SK-N-MC (cell line): Measurements from ENCODE around the gene FKBP4.

Source experiments
- DNase-seq: peaks from one replicate; pipeline ENCODE4 v3.0.0-alpha.2; 2011; ENCODE audit warnings: low read depth, low spot score
- H3K27ac ChIP-seq: fragments of 200-600 bp; sonication (generic); 2 replicates; pipeline ENCODE4 v1.5.1; 2016; ENCODE audit warnings: mixed run types
- H3K36me3 ChIP-seq: fragments of 200-600 bp; sonication (generic); 2 replicates; pipeline ENCODE4 v1.6.1; 2017; ENCODE audit warnings: antibody characterized with exemption, low read length, mixed read lengths; ENCODE audit not compliant: insufficient read depth
- H3K4me3 ChIP-seq: fragments of 200-600 bp; sonication (generic); 2 replicates; pipeline ENCODE4 v1.5.1; 2016
- H3K9ac ChIP-seq: fragments of 200-600 bp; sonication (generic); 2 replicates; pipeline ENCODE4 v1.8.0; 2017; ENCODE audit warnings: mixed run types, mixed read lengths; ENCODE audit not compliant: insufficient read length
- H3K9me3 ChIP-seq: fragments of 200-600 bp; sonication (generic); 2 replicates; pipeline ENCODE4 v1.6.1; 2017; ENCODE audit warnings: low read depth, mild to moderate bottlenecking, antibody characterized with exemption, low read length, moderate library complexity, mixed read lengths
- EZH2 ChIP-seq: fragments of 200-600 bp; sonication (generic); IDR thresholded peaks from one replicate; pipeline ENCODE4 v1.6.1; 2017; ENCODE audit warnings: antibody characterized with exemption
- FOXP2 ChIP-seq: optimal IDR thresholded peaks from 2 replicates; pipeline ENCODE3; 2011; ENCODE audit warnings: mild to moderate bottlenecking, moderate library complexity; ENCODE audit not compliant: insufficient read depth; ENCODE audit errors: extremely low read length, control extremely low read depth
- POLR2AphosphoS5 ChIP-seq: IDR thresholded peaks from 2 replicates; pipeline ENCODE4 v1.6.1; 2012; ENCODE audit warnings: mild to moderate bottlenecking, low read depth, low read length, borderline replicate concordance

Gene FKBP4

GRCh38 chr12:2804393-2805142 lies 9.8 kb downstream of the FKBP4 start:
- DNase-seq = no peak
- Histone ChIP-seq H3K9me3 (no peaks in the 10 kb centered on the region), H3K4me3 (no peak overlapping the region), H3K36me3 (peaks cover 65% of the 10 kb centered on the region), H3K9ac (no peak overlapping the region), H3K27ac (peak overlapping the region; percentile 50; the same call in 1 of the 2 replicates)
- 0 out of 2 replicates have a peak, but pooled peaks have one; percentile 15 for TF ChIP-seq POLR2AphosphoS5
- TF ChIP-seq EZH2 = no peak
- no peak for TF ChIP-seq FOXP2

- Histone ChIP-seq H3K27ac (peak overlapping the region; percentile 50; the same call in 1 of the 2 replicates), H3K9me3 (no peaks in the 10 kb centered on the region), H3K4me3 (no peak overlapping the region), H3K36me3 (peaks cover 59% of the 10 kb centered on the region), H3K9ac (no peak overlapping the region)
- no peak for DNase-seq
- no peak for TF ChIP-seq EZH2
- no peak for TF ChIP-seq FOXP2
- TF ChIP-seq POLR2AphosphoS5 = no peak
Observed at GRCh38 chr12:2805143-2805520, 10.4 kb downstream of the FKBP4 start.

GRCh38 chr12:2806700-2807099 lies 11.9 kb downstream of the FKBP4 start:
- Histone ChIP-seq H3K9ac (no peak overlapping the region), H3K9me3 (no peaks in the 10 kb centered on the region), H3K36me3 (peaks cover 43% of the 10 kb centered on the region), H3K27ac (no peak overlapping the region), H3K4me3 (no peak overlapping the region)
- DNase-seq = no peak
- TF ChIP-seq EZH2 = no peak
- TF ChIP-seq FOXP2 = no peak
- TF ChIP-seq POLR2AphosphoS5 = no peak

- H3K4me3 ChIP-seq = peak overlapping the region; percentile 81
- no peaks in the 10 kb centered on the region; the same call in 1 of the 2 replicates for H3K36me3 ChIP-seq
- no peak for TF ChIP-seq FOXP2
- no peak for TF ChIP-seq POLR2AphosphoS5
- TF ChIP-seq EZH2 = no peak
- no peak for DNase-seq
- peak overlapping the region; percentile 61 for H3K9ac ChIP-seq
- H3K27ac ChIP-seq = peak overlapping the region; percentile 79
- no peaks in the 10 kb centered on the region for H3K9me3 ChIP-seq
Observed at GRCh38 chr12:2811801-2812200, 17.0 kb downstream of the FKBP4 start.

- TF ChIP-seq EZH2 (no peak), POLR2AphosphoS5 (peak; percentile 98)
Observed at GRCh38 chr12:2812290-2813213, 17.8 kb downstream of the FKBP4 start, which contains the start of gene ITFG2. TSS of gene ITFG2 (plus strand) at chr12:2812668. CDS start at chr12:2812761, 93 bp downstream.

GRCh38 chr12:2813214-2814185 lies 18.7 kb downstream of the FKBP4 start:
- DNase-seq = peak; percentile 30
- Histone ChIP-seq H3K9me3 (no peaks in the 10 kb centered on the region), H3K27ac (peak overlapping the region; percentile 95), H3K36me3 (peaks cover 14% of the 10 kb centered on the region), H3K9ac (peak overlapping the region; percentile 86), H3K4me3 (peak overlapping the region; percentile 81)
- TF ChIP-seq POLR2AphosphoS5 (no peak), FOXP2 (no peak), EZH2 (no peak)

More at GRCh38 chr12:2812290-2813213, 17.8 kb downstream of the FKBP4 start, which contains the start of gene ITFG2:
- Histone ChIP-seq H3K4me3 (peak within 1 kb of the TSS; percentile 81), H3K9ac (peak within 1 kb of the TSS; percentile 86), H3K9me3 (no peaks in the 10 kb centered on the region), H3K27ac (peak within 1 kb of the TSS; percentile 95), H3K36me3 (peaks cover 6% of the 10 kb centered on the region; the same call in 1 of the 2 replicates)
- DNase-seq = peak; percentile 94

GRCh38 chr12:2819810-2820209 lies 25.0 kb downstream of the FKBP4 start:
- no peak for TF ChIP-seq FOXP2
- TF ChIP-seq EZH2 = no peak
- TF ChIP-seq POLR2AphosphoS5 = no peak
- Histone ChIP-seq H3K9ac (no peak overlapping the region), H3K4me3 (no peak overlapping the region), H3K9me3 (no peaks in the 10 kb centered on the region), H3K27ac (no peak overlapping the region), H3K36me3 (peaks cover 48% of the 10 kb centered on the region)
- no peak for DNase-seq

- Histone ChIP-seq H3K4me3 (no peak overlapping the region), H3K9ac (no peak overlapping the region), H3K27ac (no peak overlapping the region), H3K36me3 (peaks cover 53% of the 10 kb centered on the region), H3K9me3 (no peaks in the 10 kb centered on the region)
- TF ChIP-seq POLR2AphosphoS5 = no peak
- no peak for TF ChIP-seq EZH2
- TF ChIP-seq FOXP2 = no peak
- no peak for DNase-seq
Observed at GRCh38 chr12:2820432-2820831, 25.7 kb downstream of the FKBP4 start.
